Stimulated activated CD8-positive, alpha-beta memory T cell treated with anti-CD3 and anti-CD28 coated beads, Interleukin-2, amount 100 ng/mL, for 48 hours (primary cell): Measurements from ENCODE around the gene LRRC25.

Source experiments
- DNase-seq, 2 donors: peaks; one replicate each; pipeline ENCODE4 v3.0.0-alpha.2; 2020; ENCODE audit warnings: low read depth in 2 of 2

The LRRC25 gene

GRCh38 chr19:18435842-18436670 is 38.6 kb upstream of the LRRC25 start:
- DNase-seq: no peak

- DNase-seq: no peak
These were observed 37.9 kb upstream of the LRRC25 start for GRCh38 chr19:18435178-18435841.

- DNase-seq: no peak
These were observed 37.2 kb upstream of the LRRC25 start for GRCh38 chr19:18434411-18435175.

GRCh38 chr19:18433735-18434398 is 36.4 kb upstream of the LRRC25 start:
- no peak for DNase-seq

GRCh38 chr19:18433015-18433691 is 35.7 kb upstream of the LRRC25 start:
- DNase-seq: no peak

- no peak for DNase-seq
These were observed 35.0 kb upstream of the LRRC25 start for GRCh38 chr19:18432275-18433014.

- no peak for DNase-seq
These were observed 34.2 kb upstream of the LRRC25 start for GRCh38 chr19:18431351-18432197.

- no peak for DNase-seq
These were observed 33.2 kb upstream of the LRRC25 start for GRCh38 chr19:18430417-18431144.

- no peak for DNase-seq
These were observed 32.4 kb upstream of the LRRC25 start for GRCh38 chr19:18429717-18430416.

GRCh38 chr19:18428787-18429674 is 31.6 kb upstream of the LRRC25 start:
- peak; percentile 78 to 80 for DNase-seq

- no peak for DNase-seq
These were observed 30.9 kb upstream of the LRRC25 start for GRCh38 chr19:18428173-18428786.

- DNase-seq: no peak
These were observed 30.3 kb upstream of the LRRC25 start for GRCh38 chr19:18427743-18428113.

GRCh38 chr19:18427080-18427742 is 29.8 kb upstream of the LRRC25 start:
- DNase-seq: no peak

GRCh38 chr19:18426416-18426767 is 29.0 kb upstream of the LRRC25 start:
- DNase-seq: no peak

- DNase-seq: no peak
These were observed 28.3 kb upstream of the LRRC25 start for GRCh38 chr19:18425515-18426415.
